Smooth muscle cell (in vitro differentiated cells): ENCODE measurements around the gene GNMT. TPM values are rescaled to one million over a fixed set of nuclear protein-coding genes. Genes with fewer than 3 reads are reported as not detected.

Experiments used
- DNase-seq: peaks from one replicate; lab custom pipeline; 2025; ENCODE audit not compliant: unreplicated experiment; lab: John Stamatoyannopoulos, UW
- H2AFZ ChIP-seq: fragments of 200-600 bp; sonication (generic); 2 replicates; pipeline ENCODE4 v1.6.0; 2016; ENCODE audit warnings: antibody characterized with exemption, low read depth, mild to moderate bottlenecking
- H3F3A ChIP-seq: fragments of 200-600 bp; sonication (generic); 2 replicates; pipeline ENCODE4 v1.6.0; 2017; ENCODE audit warnings: antibody characterized with exemption, low read depth
- H3K27ac ChIP-seq: fragments of 200-600 bp; sonication (generic); 2 replicates; pipeline ENCODE4 v1.5.1; 2016; ENCODE audit warnings: low read depth, mild to moderate bottlenecking
- H3K27me3 ChIP-seq: fragments of 200-600 bp; sonication (generic); 2 replicates; pipeline ENCODE4 v1.6.1; 2016; ENCODE audit warnings: low read depth, mild to moderate bottlenecking
- H3K36me3 ChIP-seq: fragments of 200-600 bp; sonication (generic); 2 replicates; pipeline ENCODE4 v1.5.1; 2016; ENCODE audit warnings: low read depth
- H3K4me1 ChIP-seq: fragments of 200-600 bp; sonication (generic); 2 replicates; pipeline ENCODE4 v1.5.1; 2016; ENCODE audit warnings: low read depth
- H3K4me2 ChIP-seq: fragments of 200-600 bp; sonication (generic); 2 replicates; pipeline ENCODE4 v1.6.0; 2016; ENCODE audit warnings: mild to moderate bottlenecking
- H3K4me3 ChIP-seq: fragments of 200-600 bp; sonication (generic); 2 replicates; pipeline ENCODE4 v1.5.1; 2016; ENCODE audit warnings: mild to moderate bottlenecking
- H3K79me2 ChIP-seq: fragments of 200-600 bp; sonication (generic); 2 replicates; pipeline ENCODE4 v1.6.0; 2016; ENCODE audit warnings: low read depth, mild to moderate bottlenecking
- H3K9ac ChIP-seq: fragments of 200-600 bp; sonication (generic); 2 replicates; pipeline ENCODE4 v1.6.0; 2016; ENCODE audit warnings: low read depth
- H3K9me3 ChIP-seq: fragments of 200-600 bp; sonication (generic); replicated peaks from 2 replicates; pipeline ENCODE4 v1.5.1; 2016; ENCODE audit warnings: low read depth
- H4K20me1 ChIP-seq: fragments of 200-600 bp; sonication (generic); 2 replicates; pipeline ENCODE4 v1.6.0; 2016; ENCODE audit warnings: low read depth
- CTCF ChIP-seq: fragments of 200-600 bp; sonication (generic); IDR thresholded peaks from 2 replicates; pipeline ENCODE4 v1.5.1; 2017; ENCODE audit warnings: borderline replicate concordance, mild to moderate bottlenecking, antibody characterized with exemption; ENCODE audit not compliant: insufficient read depth, poor library complexity, severe bottlenecking
- WGBS: methylation state at CpG from one replicate; pipeline ENCODE4 v1.1.7; 2016; ENCODE audit warnings: low lambda C conversion rate; 5-methylcytosine and 5-hydroxymethylcytosine counted together
- polyA plus RNA-seq: library from polyadenylated mRNA; unstranded; fragments of >200 nt; fragmentation: Nextera tagmentation; extraction: Ambion mirVana; gene quantifications from 2 replicates; pipeline ENCODE4 v1.2.1, GENCODE V29; 2016
- total RNA-seq: library from RNA; depleted of rRNA; stranded (reverse); fragments of >200 nt; gene quantifications from 2 replicates; pipeline ENCODE4 v1.2.3, GENCODE V29; 2014

GNMT gene
- total and polyA plus RNA-seq, 2 experiments from 2014 or later, result not detected

- Histone ChIP-seq H4K20me1 (peaks cover 19% of the 10 kb centered on the region), H2AFZ (peak within 1 kb of the TSS; percentile 94), H3K9me3 (no peaks in the 10 kb centered on the region), H3K4me1 (peaks cover 15% of the 10 kb centered on the region), H3K79me2 (peaks cover 20% of the 10 kb centered on the region), H3K27ac (peak within 1 kb of the TSS; percentile 87), H3F3A (peaks cover 8% of the 10 kb centered on the region), H3K9ac (peak within 1 kb of the TSS; percentile 87), H3K4me3 (peak within 1 kb of the TSS; percentile 97), H3K36me3 (no peaks in the 10 kb centered on the region), H3K27me3 (no peaks in the 10 kb centered on the region), H3K4me2 (peak within 1 kb of the TSS; percentile 92)
- DNase-seq, result peak; percentile 67
- TF ChIP-seq CTCF, result no peak
- 2% methylated on average over 41 of the region's 59 CpGs for WGBS
Measured at GRCh38 chr6:42978839-42979522, 18.4 kb downstream of the GNMT start, which contains the start of gene PEX6. Gene PEX6, minus strand, starts transcription at chr6:42979181. Its CDS starts 31 bp downstream, at chr6:42979150.

GRCh38 chr6:42979523-42980177 lies 19.1 kb downstream of the GNMT start:
- Histone ChIP-seq H3F3A (peaks cover 8% of the 10 kb centered on the region), H4K20me1 (peaks cover 19% of the 10 kb centered on the region), H3K79me2 (peaks cover 20% of the 10 kb centered on the region), H3K9ac (peak overlapping the region; percentile 87), H3K36me3 (no peaks in the 10 kb centered on the region), H3K4me2 (peak overlapping the region; percentile 92), H3K9me3 (no peaks in the 10 kb centered on the region), H3K27ac (peak overlapping the region; percentile 87), H3K4me1 (peaks cover 15% of the 10 kb centered on the region), H2AFZ (peak overlapping the region; percentile 94), H3K4me3 (peak overlapping the region; percentile 97), H3K27me3 (no peaks in the 10 kb centered on the region)
- TF ChIP-seq CTCF, result no peak
- 68% methylated on average over 9 of the region's 9 CpGs for WGBS
- DNase-seq, result no peak

GRCh38 chr6:42981836-42982235 lies 21.3 kb downstream of the GNMT start:
- Histone ChIP-seq H3K27ac (no peak overlapping the region), H4K20me1 (peaks cover 18% of the 10 kb centered on the region), H3K9me3 (no peaks in the 10 kb centered on the region), H3F3A (peaks cover 8% of the 10 kb centered on the region), H3K4me1 (peaks cover 25% of the 10 kb centered on the region), H3K36me3 (no peaks in the 10 kb centered on the region), H2AFZ (no peak overlapping the region), H3K27me3 (no peaks in the 10 kb centered on the region), H3K9ac (no peak overlapping the region), H3K4me2 (no peak overlapping the region), H3K4me3 (no peak overlapping the region), H3K79me2 (peaks cover 33% of the 10 kb centered on the region)
- no peak for TF ChIP-seq CTCF
- 91% methylated on average over 5 of the region's 5 CpGs for WGBS
- no peak for DNase-seq
